HepG2 (cell line): ENCODE data around the gene PAK6. TPM values are rescaled to one million over a fixed set of nuclear protein-coding genes. Genes with fewer than 3 reads are reported as not detected.

ENCODE experiments used
- ATAC-seq: fragments of 200-7000 bp; cut with Tn5 transposase; 3 replicates; pipeline ENCODE4 v1.9.1; 2020; ENCODE audit warnings: mild to moderate bottlenecking, moderate library complexity
- BruUV-seq: library from RNA; stranded (reverse); fragments of 400-500 nt; replicated peaks from 2 replicates; lab custom pipeline; 2021; lab: Mats Ljungman, UMichigan
- CTCF ChIA-PET: fragments of 300-600 bp; formaldehyde crosslinking; extraction: SDS; loops from one replicate; lab custom pipeline; 2021; ENCODE audit warnings: low total read pairs, inconsistent platforms, low intra/inter-chr PET ratio; lab: Yijun Ruan, JAX
- POLR2A ChIA-PET: fragments of 350-600 bp; sonication (Branson Sonifier 250); formaldehyde crosslinking; loops from one replicate; lab custom pipeline; 2020; ENCODE audit warnings: antibody characterized with exemption, inconsistent platforms; lab: Yijun Ruan, JAX
- DNase-seq: peaks from one replicate; pipeline ENCODE4 v3.0.0-alpha.2; 2015; ENCODE audit warnings: low spot score
- FAIRE-seq: peaks from 3 replicates; lab custom pipeline; 2011; peaks lifted over from hg19 to GRCh38; lab: Jason Lieb, UNC
- H2AFZ ChIP-seq: one replicate; pipeline ENCODE4 v1.6.1; 2011; ENCODE audit warnings: low read length, inconsistent platforms
- H3K27ac ChIP-seq: fragments of 300-600 bp; 3 replicates; pipeline ENCODE4 v1.8.0; 2011; ENCODE audit warnings: mixed run types, mild to moderate bottlenecking, mixed read lengths, low read length, inconsistent platforms; ENCODE audit not compliant: insufficient read depth; ENCODE audit errors: extremely low read length
- H3K27me3 ChIP-seq, 2 experiments: fragments of 200-600 bp in 1 of 2; 2 replicates in 1 of 2; 3 replicates in 1 of 2; pipeline versions ENCODE4 v1.6.0 to v1.8.0; 2011; ENCODE audit warnings: low read length in 2 of 2, mild to moderate bottlenecking in 2 of 2, moderate library complexity in 2 of 2, inconsistent platforms in 1 of 2; ENCODE audit not compliant: insufficient read depth in 2 of 2, control insufficient read depth in 1 of 2
- H3K36me3 ChIP-seq, 2 experiments: fragments of 200-600 bp in 1 of 2; replicated peaks in 1 of 2; 2 replicates in 1 of 2; 3 replicates in 1 of 2; pipeline versions ENCODE4 v1.5.1 to v1.8.0; 2011; ENCODE audit warnings: low read length in 2 of 2, inconsistent platforms in 1 of 2; ENCODE audit not compliant: insufficient read depth in 2 of 2, control insufficient read depth in 1 of 2
- H3K4me1 ChIP-seq: 2 replicates; pipeline ENCODE4 v1.5.1; 2012; ENCODE audit warnings: low read length, inconsistent platforms; ENCODE audit not compliant: insufficient read depth
- H3K4me2 ChIP-seq: 2 replicates; pipeline ENCODE4 v1.6.0; 2011; ENCODE audit warnings: low read depth, low read length, inconsistent platforms
- H3K4me3 ChIP-seq, 3 experiments: fragments of 200-600 bp in 1 of 3; sonication (generic), shearing (Covaris generic) in 1 of 3; replicated peaks in 1 of 3; 2 replicates each; pipeline ENCODE4 v1.5.1; 2011 to 2016; ENCODE audit warnings: low read length in 3 of 3, inconsistent platforms in 2 of 3, low read depth in 2 of 3, mild to moderate bottlenecking in 2 of 3, control low read depth in 1 of 3, mixed read lengths in 1 of 3; ENCODE audit not compliant: insufficient read depth in 1 of 3
- H3K79me2 ChIP-seq: one replicate; pipeline ENCODE4 v1.6.1; 2011; ENCODE audit warnings: low read length, inconsistent platforms; ENCODE audit not compliant: insufficient read depth
- H3K9ac ChIP-seq: 2 replicates; pipeline ENCODE4 v1.6.0; 2011; ENCODE audit warnings: mild to moderate bottlenecking, low read depth, low read length, inconsistent platforms; ENCODE audit not compliant: insufficient read depth
- H3K9me3 ChIP-seq: 2 replicates; pipeline ENCODE4 v1.5.1; 2012; ENCODE audit warnings: mild to moderate bottlenecking, low read length
- H4K20me1 ChIP-seq: 2 replicates; pipeline ENCODE4 v1.6.0; 2011; ENCODE audit warnings: inconsistent platforms, mild to moderate bottlenecking, low read length, moderate library complexity; ENCODE audit not compliant: insufficient read depth
- ARID3A ChIP-seq: IDR thresholded peaks from 2 replicates; pipeline ENCODE4 v1.6.1; 2012; ENCODE audit warnings: low read depth, low read length, improper control_type of control experiment
- BHLHE40 ChIP-seq: IDR thresholded peaks from 2 replicates; pipeline ENCODE4 v1.6.1; 2011; ENCODE audit warnings: low read length, improper control_type of control experiment
- FLYWCH1 ChIP-seq: sonication (generic); formaldehyde crosslinking; IDR thresholded peaks from 2 replicates; pipeline ENCODE4 v1.8.1; 2023; ENCODE audit warnings: mild to moderate bottlenecking, missing genetic modification reagents
- GABPA ChIP-seq, 2 experiments: IDR thresholded peaks; 2 replicates each; pipeline ENCODE4 v1.6.1; 2011 to 2016; ENCODE audit warnings: low read depth in 2 of 2, low read length in 1 of 2, missing biosample characterization in 1 of 2, missing genetic modification characterization in 1 of 2
- HHEX ChIP-seq: IDR thresholded peaks from 2 replicates; pipeline ENCODE4 v1.6.1; 2016; ENCODE audit warnings: control low read depth
- HNF1B ChIP-seq: sonication (generic); formaldehyde crosslinking; IDR thresholded peaks from 2 replicates; pipeline ENCODE4 v1.5.1; 2020; ENCODE audit warnings: mild to moderate bottlenecking, moderate library complexity, missing genetic modification reagents
- JDP2 ChIP-seq: sonication (generic); formaldehyde crosslinking; IDR thresholded peaks from 2 replicates; pipeline ENCODE4 v1.8.1; 2022; ENCODE audit warnings: missing genetic modification reagents, borderline replicate concordance
- MED8 ChIP-seq: sonication (generic); formaldehyde crosslinking; IDR thresholded peaks from 2 replicates; pipeline ENCODE4 v1.8.1; 2023; ENCODE audit warnings: mild to moderate bottlenecking, missing genetic modification reagents; ENCODE audit not compliant: insufficient replicate concordance
- SMYD3 ChIP-seq: sonication (generic); formaldehyde crosslinking; IDR thresholded peaks from 2 replicates; pipeline ENCODE4 v1.8.1; 2023; ENCODE audit warnings: mild to moderate bottlenecking, missing genetic modification reagents
- ZNF317 ChIP-seq: sonication (generic); formaldehyde crosslinking; IDR thresholded peaks from 2 replicates; pipeline ENCODE4 v1.5.0; 2020; ENCODE audit warnings: mild to moderate bottlenecking, missing genetic modification reagents
- ZSCAN5A ChIP-seq: sonication (generic); formaldehyde crosslinking; IDR thresholded peaks from 2 replicates; pipeline ENCODE4 v1.8.0; 2022; ENCODE audit warnings: mild to moderate bottlenecking, missing genetic modification reagents, borderline replicate concordance
- WGBS: methylation state at CpG from one replicate; pipeline ENCODE4 v1.1.6; 2017; ENCODE audit warnings: low lambda C conversion rate; 5-methylcytosine and 5-hydroxymethylcytosine counted together
- in situ Hi-C: cut with HindIII; loops from 2 replicates; pipeline ENCODE4 v1.10.0; 2017; ENCODE audit warnings: low pct_unique_long_range_greater_than_20kb; ENCODE audit not compliant: extremely low pct_ligation_motif_present
- intact Hi-C: fragments of 100-400 bp; cut with micrococcal nuclease; formaldehyde crosslinking; loops from one replicate; pipeline ENCODE4 v1.10.0; 2022; ENCODE audit not compliant: unreplicated experiment
- polyA plus RNA-seq, 8 experiments: library from polyadenylated mRNA; depleted of rRNA in 3 of 8; stranded (reverse) in 7 of 8; unstranded in 1 of 8; fragments of >200 nt; fragmentation: Illumina TruSeq in 4 of 8; extraction: Trizol in 4 of 8; gene quantifications; 2 replicates each; pipeline versions ENCODE4 v1.2.1 to v1.2.3, GENCODE V29; 2011 to 2016; ENCODE audit warnings: low read depth in 4 of 8, missing spikeins in 1 of 8, mixed read lengths in 1 of 8; ENCODE audit not compliant: insufficient read depth in 1 of 8
- total RNA-seq, 5 experiments: library from RNA; depleted of rRNA; stranded (reverse); fragments of >200 nt; fragmentation: Illumina TruSeq; extraction: Trizol; gene quantifications; 2 replicates each; pipeline ENCODE4 v1.2.3, GENCODE V29; 2016; ENCODE audit warnings: low read depth in 1 of 5
- TF ChIP-seq, protein P1 (sequence below): sonication (generic); formaldehyde crosslinking; IDR thresholded peaks from 2 replicates; pipeline ENCODE4 v1.4.0; 2020; ENCODE audit warnings: missing genetic modification reagents

The PAK6 gene
- total and polyA plus RNA-seq, 2 of the 13 experiments (the other 11 are each of a cell fraction or from before 2014, with no cell fraction given): 0.07 TPM; not detected in 1

- in situ Hi-C loops: no loop called here
- H3K27me3 ChIP-seq: peaks cover 0 to 51% of the 10 kb centered on the region in 2 experiments; a peak in 4 of 5 replicates
- TF ChIP-seq ZSCAN5A (CRISPR knock-in tag) (no peak), SMYD3 (no peak), HHEX (no peak), ZNF317 (no peak), HNF1B (CRISPR knock-in tag) (no peak), BHLHE40 (no peak), ARID3A (no peak), MED8 (CRISPR knock-in tag) (no peak), GABPA (IDR thresholded peaks at IDR 0.05; ENCODE audit: low read depth, low read length) (no peak), GABPA (CRISPR knock-in tag; IDR thresholded peaks at IDR 0.05; ENCODE audit: low read depth) (no peak), JDP2 (CRISPR knock-in tag) (no peak), FLYWCH1 (CRISPR knock-in tag) (no peak)
- TF ChIP-seq, protein P1, sequence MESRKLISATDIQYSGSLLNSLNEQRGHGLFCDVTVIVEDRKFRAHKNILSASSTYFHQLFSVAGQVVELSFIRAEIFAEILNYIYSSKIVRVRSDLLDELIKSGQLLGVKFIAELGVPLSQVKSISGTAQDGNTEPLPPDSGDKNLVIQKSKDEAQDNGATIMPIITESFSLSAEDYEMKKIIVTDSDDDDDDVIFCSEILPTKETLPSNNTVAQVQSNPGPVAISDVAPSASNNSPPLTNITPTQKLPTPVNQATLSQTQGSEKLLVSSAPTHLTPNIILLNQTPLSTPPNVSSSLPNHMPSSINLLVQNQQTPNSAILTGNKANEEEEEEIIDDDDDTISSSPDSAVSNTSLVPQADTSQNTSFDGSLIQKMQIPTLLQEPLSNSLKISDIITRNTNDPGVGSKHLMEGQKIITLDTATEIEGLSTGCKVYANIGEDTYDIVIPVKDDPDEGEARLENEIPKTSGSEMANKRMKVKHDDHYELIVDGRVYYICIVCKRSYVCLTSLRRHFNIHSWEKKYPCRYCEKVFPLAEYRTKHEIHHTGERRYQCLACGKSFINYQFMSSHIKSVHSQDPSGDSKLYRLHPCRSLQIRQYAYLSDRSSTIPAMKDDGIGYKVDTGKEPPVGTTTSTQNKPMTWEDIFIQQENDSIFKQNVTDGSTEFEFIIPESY (CRISPR knock-in tag): no peak
Observed at GRCh38 chr15:40245666-40246450, 7.0 kb downstream of the PAK6 start.

More at GRCh38 chr15:40245666-40246450, 7.0 kb downstream of the PAK6 start:
- H3K4me1 ChIP-seq: peaks cover 28% of the 10 kb centered on the region
- no peak overlapping the region for H3K4me2 ChIP-seq
- H3K9me3 ChIP-seq: no peaks in the 10 kb centered on the region
- CTCF ChIA-PET: no interaction called here
- H4K20me1 ChIP-seq: no peaks in the 10 kb centered on the region
- WGBS: 55% methylated on average over 7 of the region's 9 CpGs
- FAIRE-seq: no peak
- POLR2A ChIA-PET: no interaction called here
- no peak for DNase-seq
- H2AFZ ChIP-seq: no peak overlapping the region
- no TSS peak for BruUV-seq
- H3K36me3 ChIP-seq: no peaks in the 10 kb centered on the region
- no peak overlapping the region for H3K9ac ChIP-seq
- ATAC-seq: no peak
- no peaks in the 10 kb centered on the region for H3K79me2 ChIP-seq
- H3K4me3 ChIP-seq: no peak overlapping the region
- no peak overlapping the region for H3K27ac ChIP-seq
- intact Hi-C loops: no loop called here
